ENCODE data around the gene PDK2.
A peak's percentile ranks its signal among the peaks of the same experiment; 100 is the strongest.

The PDK2 gene

GRCh38 chr17:50141026-50141744, 46.0 kb downstream of the PDK2 start:
- H3K36me3 Mint-ChIP-seq (ENCODE audit: low read depth) = peaks cover 100% of the 10 kb centered on the region
- peaks cover 91% of the 10 kb centered on the region for H3K4me1 Mint-ChIP-seq (ENCODE audit: low read depth)
- H3K4me3 Mint-ChIP-seq = no peak overlapping the region
- intact Hi-C loops (cut with micrococcal nuclease) = no loop called here
- peak overlapping the region; percentile 48 for H3K27ac Mint-ChIP-seq
- no peaks in the 10 kb centered on the region for H3K27me3 Mint-ChIP-seq
- H3K9me3 Mint-ChIP-seq = peaks cover 7% of the 10 kb centered on the region

DNA sequence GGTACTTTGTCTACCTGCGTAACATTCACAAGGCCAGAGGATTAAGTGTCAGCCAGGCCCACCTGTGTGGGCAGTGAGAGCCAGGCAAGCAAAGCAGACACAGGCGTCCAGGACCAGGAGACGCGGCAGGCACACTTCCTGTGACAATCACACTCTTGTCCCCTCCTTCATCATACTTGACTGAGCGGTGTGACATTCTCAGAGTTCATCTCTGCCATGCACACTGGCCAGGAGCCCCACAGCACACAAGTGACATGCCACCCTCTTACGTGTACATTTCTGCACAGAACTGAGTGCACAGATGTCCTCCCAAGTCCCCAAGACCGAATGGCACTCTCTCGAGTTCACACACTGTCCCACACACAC, 46.6 kb downstream of the PDK2 start:
- Mint-ChIP-seq H3K27me3 (no peaks in the 10 kb centered on the region), H3K4me3 (no peak overlapping the region), H3K27ac (peak overlapping the region; percentile 8), H3K36me3 (ENCODE audit: low read depth) (peaks cover 100% of the 10 kb centered on the region), H3K9me3 (peaks cover 7% of the 10 kb centered on the region), H3K4me1 (ENCODE audit: low read depth) (peaks cover 91% of the 10 kb centered on the region)
- intact Hi-C loops (cut with micrococcal nuclease) = no loop called here

DNA sequence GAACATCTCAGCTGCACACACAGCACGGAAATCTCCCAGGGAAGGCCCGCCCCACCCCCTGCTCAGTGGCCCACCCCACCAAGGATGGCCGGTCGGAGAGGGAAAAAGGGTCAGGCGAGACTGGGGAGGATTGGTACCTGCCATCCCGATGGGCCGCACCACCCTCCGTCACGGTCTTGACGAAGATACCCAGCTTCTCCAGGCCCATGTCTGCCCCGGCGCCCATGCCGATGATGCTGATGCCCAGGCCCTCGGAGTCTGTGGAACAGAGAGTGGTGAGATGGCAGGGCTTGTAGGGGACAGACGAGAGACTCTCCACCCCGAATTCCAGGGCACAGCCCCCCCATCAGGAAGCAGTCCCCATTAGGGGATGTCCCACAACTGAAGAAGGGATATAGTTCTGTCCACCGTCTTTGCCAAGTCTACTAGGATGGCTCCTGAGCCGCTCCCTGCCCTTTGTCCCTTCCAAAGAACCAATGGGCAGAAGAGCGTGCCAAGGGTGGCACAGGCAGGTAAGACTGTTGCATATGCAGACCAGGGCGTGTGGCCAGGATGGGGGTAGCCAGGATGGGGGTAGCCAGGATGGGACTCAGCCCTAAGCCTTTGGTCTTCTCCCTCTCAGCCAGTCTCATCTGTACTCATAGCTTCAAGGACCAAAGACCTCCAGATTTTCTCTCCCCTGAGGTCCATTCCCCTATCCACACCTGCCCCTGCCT, 48.5 kb downstream of the PDK2 start:
- H3K9me3 Mint-ChIP-seq = peaks cover 7% of the 10 kb centered on the region
- no peak overlapping the region for H3K4me3 Mint-ChIP-seq
- intact Hi-C loops (cut with micrococcal nuclease) = no loop called here
- H3K36me3 Mint-ChIP-seq (ENCODE audit: low read depth) = peaks cover 100% of the 10 kb centered on the region
- no peaks in the 10 kb centered on the region for H3K27me3 Mint-ChIP-seq
- no peak overlapping the region for H3K27ac Mint-ChIP-seq
- H3K4me1 Mint-ChIP-seq (ENCODE audit: low read depth) = peaks cover 86% of the 10 kb centered on the region

GRCh38 chr17:50144355-50144754, 49.2 kb downstream of the PDK2 start:
- H3K4me3 Mint-ChIP-seq = no peak overlapping the region
- intact Hi-C loops (cut with micrococcal nuclease) = no loop called here
- peaks cover 100% of the 10 kb centered on the region for H3K36me3 Mint-ChIP-seq (ENCODE audit: low read depth)
- H3K9me3 Mint-ChIP-seq = peaks cover 7% of the 10 kb centered on the region
- peak overlapping the region; percentile 55 for H3K27ac Mint-ChIP-seq
- peaks cover 83% of the 10 kb centered on the region for H3K4me1 Mint-ChIP-seq (ENCODE audit: low read depth)
- H3K27me3 Mint-ChIP-seq = no peaks in the 10 kb centered on the region

- peaks cover 76% of the 10 kb centered on the region for H3K4me1 Mint-ChIP-seq (ENCODE audit: low read depth)
- H3K27me3 Mint-ChIP-seq = no peaks in the 10 kb centered on the region
- peak overlapping the region; percentile 89 for H3K4me3 Mint-ChIP-seq
- peak overlapping the region; percentile 55 for H3K27ac Mint-ChIP-seq
- H3K9me3 Mint-ChIP-seq = peaks cover 5% of the 10 kb centered on the region
- intact Hi-C loops (cut with micrococcal nuclease) = loop anchor here (5.0 kb wide), 1 partner anchor 202 kb away; the partner anchor contains the start of gene XYLT2
- H3K36me3 Mint-ChIP-seq (ENCODE audit: low read depth) = peaks cover 100% of the 10 kb centered on the region
Observed at GRCh38 chr17:50144845-50145531, 49.8 kb downstream of the PDK2 start.

GRCh38 chr17:50145532-50146229, 50.5 kb downstream of the PDK2 start:
- peak overlapping the region; percentile 89 for H3K4me3 Mint-ChIP-seq
- no peaks in the 10 kb centered on the region for H3K9me3 Mint-ChIP-seq
- H3K27me3 Mint-ChIP-seq = no peaks in the 10 kb centered on the region
- peaks cover 97% of the 10 kb centered on the region for H3K36me3 Mint-ChIP-seq (ENCODE audit: low read depth)
- peak overlapping the region; percentile 24 for H3K27ac Mint-ChIP-seq
- intact Hi-C loops (cut with micrococcal nuclease) = loop anchor here (5.0 kb wide), 1 partner anchor 202 kb away; the partner anchor contains the start of gene XYLT2
- H3K4me1 Mint-ChIP-seq (ENCODE audit: low read depth) = peaks cover 69% of the 10 kb centered on the region

- peaks cover 92% of the 10 kb centered on the region for H3K36me3 Mint-ChIP-seq (ENCODE audit: low read depth)
- H3K27me3 Mint-ChIP-seq = no peaks in the 10 kb centered on the region
- H3K4me3 Mint-ChIP-seq = peak overlapping the region; percentile 89
- intact Hi-C loops (cut with micrococcal nuclease) = loop anchor here (5.0 kb wide), 1 partner anchor 201 kb away; the partner anchor contains the start of gene XYLT2
- H3K4me1 Mint-ChIP-seq (ENCODE audit: low read depth) = peaks cover 62% of the 10 kb centered on the region
- no peaks in the 10 kb centered on the region for H3K9me3 Mint-ChIP-seq
- peak overlapping the region; percentile 80 for H3K27ac Mint-ChIP-seq
Observed at GRCh38 chr17:50146230-50146926, 51.2 kb downstream of the PDK2 start.

GRCh38 chr17:50146927-50147665, 51.9 kb downstream of the PDK2 start:
- no peaks in the 10 kb centered on the region for H3K27me3 Mint-ChIP-seq
- H3K27ac Mint-ChIP-seq = peak overlapping the region; percentile 80
- peaks cover 59% of the 10 kb centered on the region for H3K4me1 Mint-ChIP-seq (ENCODE audit: low read depth)
- peaks cover 85% of the 10 kb centered on the region for H3K36me3 Mint-ChIP-seq (ENCODE audit: low read depth)
- H3K4me3 Mint-ChIP-seq = peak overlapping the region; percentile 89
- intact Hi-C loops (cut with micrococcal nuclease) = loop anchor here (5.0 kb wide), 1 partner anchor 200 kb away; the partner anchor contains the start of gene XYLT2
- no peaks in the 10 kb centered on the region for H3K9me3 Mint-ChIP-seq

DNA sequence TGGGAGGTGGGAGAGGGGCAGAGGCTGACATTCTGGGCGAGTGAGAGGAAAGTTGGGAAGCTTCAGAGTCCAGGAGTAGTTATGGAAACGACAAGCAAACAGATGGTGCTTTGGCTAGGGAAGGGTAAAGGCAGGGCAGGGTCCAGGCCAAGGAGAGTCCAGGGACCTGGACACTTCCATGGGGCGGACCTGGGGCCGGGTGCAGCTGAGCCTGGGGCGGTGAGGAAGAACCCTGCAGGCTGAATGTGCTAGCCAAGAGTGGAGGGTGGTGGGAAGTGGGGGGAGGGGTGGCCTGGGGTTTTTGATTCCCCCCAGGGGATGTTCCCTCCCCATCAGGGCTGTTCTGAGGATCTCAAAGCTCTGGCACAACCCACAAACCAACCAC, 52.7 kb downstream of the PDK2 start:
- Mint-ChIP-seq H3K27me3 (no peaks in the 10 kb centered on the region), H3K4me1 (ENCODE audit: low read depth) (peaks cover 59% of the 10 kb centered on the region), H3K4me3 (peak overlapping the region; percentile 89), H3K9me3 (no peaks in the 10 kb centered on the region), H3K36me3 (ENCODE audit: low read depth) (peaks cover 78% of the 10 kb centered on the region), H3K27ac (peak overlapping the region; percentile 80)
- intact Hi-C loops (cut with micrococcal nuclease) = loop anchor here (1.0 to 5.0 kb wide), 2 partner anchors 8 to 199 kb away; partner anchors contain the start of gene XYLT2

DNA sequence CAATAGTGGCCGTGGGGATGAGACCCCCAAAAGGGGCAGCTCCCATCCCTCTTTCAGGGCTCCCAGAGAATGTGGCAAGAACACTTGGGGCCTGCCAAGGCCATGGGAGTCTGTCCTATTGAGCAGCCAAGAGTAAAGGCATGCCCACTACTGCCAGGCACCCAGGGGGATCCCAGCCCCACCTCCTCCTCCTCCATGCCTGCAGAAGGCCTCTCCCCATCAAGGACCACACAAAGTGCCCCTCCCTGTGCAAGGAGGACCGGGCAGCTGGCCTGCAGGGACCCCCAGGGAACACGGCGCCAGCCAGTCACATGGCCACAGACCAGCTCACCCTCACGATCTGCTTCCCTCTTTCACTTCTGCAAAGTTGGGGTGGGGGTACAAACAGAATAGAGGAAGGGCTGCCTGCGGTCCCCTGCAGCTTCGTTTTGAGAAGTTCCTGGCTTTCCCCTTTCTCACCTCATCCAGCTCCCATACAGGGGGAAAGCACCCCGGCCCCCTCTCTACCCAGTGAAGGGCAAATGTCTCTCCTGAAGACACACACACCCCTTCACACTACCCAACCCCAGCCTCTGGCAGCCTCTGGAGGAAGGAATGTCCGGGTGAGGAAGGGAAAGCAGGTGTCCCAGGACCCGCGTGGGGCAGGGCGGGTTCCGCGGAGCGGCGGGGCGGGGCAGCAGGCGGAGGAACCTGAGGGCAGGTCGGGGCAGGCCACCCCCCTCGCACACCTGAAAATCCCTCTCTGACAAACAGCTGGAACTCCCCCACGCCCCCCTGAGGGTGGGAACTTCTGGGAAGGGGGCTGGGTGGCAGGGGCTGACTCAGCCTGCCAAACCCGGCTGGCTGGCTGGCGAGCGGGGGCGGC, 53.3 kb downstream of the PDK2 start:
- peak overlapping the region; percentile 80 for H3K27ac Mint-ChIP-seq
- no peaks in the 10 kb centered on the region for H3K27me3 Mint-ChIP-seq
- H3K4me3 Mint-ChIP-seq = peak overlapping the region; percentile 89
- peaks cover 56% of the 10 kb centered on the region for H3K4me1 Mint-ChIP-seq (ENCODE audit: low read depth)
- H3K9me3 Mint-ChIP-seq = no peaks in the 10 kb centered on the region
- intact Hi-C loops (cut with micrococcal nuclease) = loop anchor here (1.0 to 5.0 kb wide), 2 partner anchors 8 to 199 kb away; partner anchors contain the start of gene XYLT2
- H3K36me3 Mint-ChIP-seq (ENCODE audit: low read depth) = peaks cover 71% of the 10 kb centered on the region

DNA sequence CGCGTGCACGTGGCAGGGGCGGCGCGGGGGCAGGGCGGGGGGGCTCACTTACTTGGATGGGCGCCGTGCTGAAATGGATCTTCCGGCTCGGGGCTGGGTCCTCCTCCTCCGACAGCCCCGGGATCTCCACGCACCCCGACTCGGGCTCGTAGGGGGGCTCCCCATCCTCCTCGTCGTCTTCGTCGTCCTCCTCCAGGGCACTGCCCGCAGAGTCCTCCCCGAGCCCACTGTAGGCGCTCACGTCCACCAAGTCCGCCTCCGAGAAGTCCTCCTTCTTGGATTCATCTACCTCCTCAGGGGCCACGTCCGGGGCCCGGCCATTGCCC, 53.9 kb downstream of the PDK2 start:
- peaks cover 65% of the 10 kb centered on the region for H3K36me3 Mint-ChIP-seq (ENCODE audit: low read depth)
- intact Hi-C loops (cut with micrococcal nuclease) = loop anchor here (5.0 kb wide), 1 partner anchor 198 kb away; the partner anchor contains the start of gene XYLT2
- no peaks in the 10 kb centered on the region for H3K9me3 Mint-ChIP-seq
- H3K4me3 Mint-ChIP-seq = peak overlapping the region; percentile 89
- H3K4me1 Mint-ChIP-seq (ENCODE audit: low read depth) = peaks cover 56% of the 10 kb centered on the region
- peak overlapping the region; percentile 80 for H3K27ac Mint-ChIP-seq
- H3K27me3 Mint-ChIP-seq = no peaks in the 10 kb centered on the region

Data from dendritic cell treated with granulocyte-macrophage colony-stimulating factor and Interleukin-4, amounts not matched to agents 40 ng/mL and 50 ng/mL, for 4 days (primary cell).